AG09309 (cell line): Measurements from ENCODE around the gene RTL9.
"Not testable (repeated sequence)": the region's sequence is repeated elsewhere in the genome, so short reads cannot be mapped to it uniquely, and the experiment has no call there.

ENCODE experiments used
- DNase-seq: peaks from one replicate; pipeline ENCODE4 v3.0.0-alpha.2; 2010; ENCODE audit warnings: low read depth
- H3K4me3 ChIP-seq: 2 replicates; pipeline ENCODE4 v1.5.1; 2011; ENCODE audit warnings: mild to moderate bottlenecking, low read depth, low read length, moderate library complexity; ENCODE audit not compliant: control insufficient read depth
- CTCF ChIP-seq: IDR thresholded peaks from 2 replicates; pipeline ENCODE4 v1.5.1; 2011; ENCODE audit warnings: mild to moderate bottlenecking, low read depth, low read length, inconsistent platforms; ENCODE audit not compliant: insufficient read depth, control insufficient read depth; ENCODE audit errors: missing control alignments

RTL9 gene

GRCh38 chrX:110322603-110323002 is 36.0 kb upstream of the RTL9 start:
- DNase-seq: no peak
- no peak for TF ChIP-seq CTCF
- no peak overlapping the region for H3K4me3 ChIP-seq

- H3K4me3 ChIP-seq: no peak overlapping the region
- no peak for DNase-seq
- TF ChIP-seq CTCF: no peak
Observed at GRCh38 chrX:110326712-110327111, 31.9 kb upstream of the RTL9 start.

GRCh38 chrX:110327336-110327735 is 31.3 kb upstream of the RTL9 start:
- no peak for TF ChIP-seq CTCF
- DNase-seq: no peak
- H3K4me3 ChIP-seq: no peak overlapping the region

GRCh38 chrX:110328613-110329012 is 30.0 kb upstream of the RTL9 start:
- H3K4me3 ChIP-seq, DNase-seq: not testable (repeated sequence)

GRCh38 chrX:110331444-110332030 is 27.1 kb upstream of the RTL9 start:
- no peak overlapping the region for H3K4me3 ChIP-seq
- no peak for DNase-seq
- no peak for TF ChIP-seq CTCF

- not testable (repeated sequence) for DNase-seq, H3K4me3 ChIP-seq
Observed at GRCh38 chrX:110333458-110333857, 25.2 kb upstream of the RTL9 start.

GRCh38 chrX:110338935-110339334 is 19.7 kb upstream of the RTL9 start:
- TF ChIP-seq CTCF: no peak
- no peak overlapping the region for H3K4me3 ChIP-seq
- DNase-seq: no peak

GRCh38 chrX:110341189-110342035 is 17.2 kb upstream of the RTL9 start:
- TF ChIP-seq CTCF: no peak
- no peak overlapping the region for H3K4me3 ChIP-seq
- DNase-seq: peak; percentile 85
